Measurements from ENCODE around the gene SHH. TPM values are rescaled to one million over a fixed set of nuclear protein-coding genes. Genes with fewer than 3 reads are reported as not detected.

Gene SHH
- polyA plus RNA-seq, 4 donors, result 2.3 to 4.9 (median 2.9) TPM

Other genes starting within 250 kb of the SHH start
- gene RBM33, start 167.8 kb downstream of the SHH start, polyA plus RNA-seq (ENCODE audit: insufficient read length in 4 of 4), result 10 to 100 TPM; 26.5 to 37.6 (median 31.6) TPM